HepG2 (cell line): ENCODE data around the gene DUSP16.

Source experiments
- BCL6 ChIP-seq: IDR thresholded peaks from 2 replicates; pipeline ENCODE4 v1.6.1; 2016; ENCODE audit warnings: missing genetic modification reagents, missing compliant biosample characterization
- CREM ChIP-seq, 2 experiments: sonication (generic) in 1 of 2; formaldehyde crosslinking in 1 of 2; IDR thresholded peaks; 2 replicates each; pipeline versions ENCODE4 v1.4.0 to v1.6.1; 2016 to 2020; ENCODE audit warnings: antibody characterized with exemption in 1 of 2, mild to moderate bottlenecking in 1 of 2, missing genetic modification reagents in 1 of 2
- GABPB1 ChIP-seq: IDR thresholded peaks from 2 replicates; pipeline ENCODE4 v1.6.1; 2016; ENCODE audit warnings: mild to moderate bottlenecking, missing genetic modification reagents, moderate library complexity, missing compliant biosample characterization
- KAT7 ChIP-seq: IDR thresholded peaks from 2 replicates; pipeline ENCODE4 v1.6.1; 2018; ENCODE audit warnings: borderline replicate concordance, missing compliant biosample characterization
- POLR2A ChIP-seq, 2 experiments: IDR thresholded peaks; 2 replicates each; pipeline ENCODE4 v1.6.1; 2011; ENCODE audit warnings: low read depth in 2 of 2, low read length in 2 of 2, mild to moderate bottlenecking in 1 of 2, moderate library complexity in 1 of 2; ENCODE audit not compliant: insufficient read depth in 1 of 2
- POLR2AphosphoS5 ChIP-seq: IDR thresholded peaks from 2 replicates; pipeline ENCODE4 v1.6.1; 2012; ENCODE audit warnings: low read depth, low read length
- RARA ChIP-seq: IDR thresholded peaks from 2 replicates; pipeline ENCODE4 v1.6.1; 2016; ENCODE audit warnings: missing genetic modification reagents, missing compliant biosample characterization
- TARDBP ChIP-seq: sonication (generic); formaldehyde crosslinking; IDR thresholded peaks from 2 replicates; pipeline ENCODE4 v1.8.0; 2022; ENCODE audit warnings: mild to moderate bottlenecking, missing genetic modification reagents
- ZNF230 ChIP-seq: sonication (generic); formaldehyde crosslinking; IDR thresholded peaks from 2 replicates; pipeline ENCODE4 v1.4.0; 2020; ENCODE audit warnings: mild to moderate bottlenecking, missing genetic modification reagents
- ZNF280D ChIP-seq: sonication (generic); formaldehyde crosslinking; IDR thresholded peaks from 2 replicates; pipeline ENCODE4 v1.5.1; 2020; ENCODE audit warnings: mild to moderate bottlenecking, missing genetic modification reagents
- ZNF3 ChIP-seq: IDR thresholded peaks from 2 replicates; pipeline ENCODE4 v1.7.0; 2017; ENCODE audit warnings: inconsistent platforms
- ZNF841 ChIP-seq: sonication (generic); formaldehyde crosslinking; IDR thresholded peaks from 2 replicates; pipeline ENCODE4 v1.8.1; 2023; ENCODE audit warnings: missing genetic modification reagents, borderline replicate concordance

- TF ChIP-seq ZNF3 (CRISPR knock-in tag) = no peak
- TF ChIP-seq BCL6 (CRISPR knock-in tag) = no peak
- TF ChIP-seq POLR2AphosphoS5 = no peak
- no peak for TF ChIP-seq POLR2A (IDR thresholded peaks at IDR 0.05; ENCODE audit: insufficient read depth in 1 of 2, low read depth in 2 of 2, low read length in 2 of 2)
- no peak for TF ChIP-seq ZNF230 (CRISPR knock-in tag)
- TF ChIP-seq TARDBP (CRISPR knock-in tag) = no peak
- TF ChIP-seq ZNF280D (CRISPR knock-in tag) = no peak
- no peak for TF ChIP-seq CREM (IDR thresholded peaks at IDR 0.05)
- TF ChIP-seq CREM (CRISPR knock-in tag; IDR thresholded peaks at IDR 0.05) = no peak
- no peak for TF ChIP-seq GABPB1
- TF ChIP-seq KAT7 = no peak
- TF ChIP-seq RARA (CRISPR knock-in tag) = no peak
- TF ChIP-seq ZNF841 (CRISPR knock-in tag) = no peak
These were observed 10.0 kb upstream of the DUSP16 start for GRCh38 chr12:12572659-12573058.
